Measurements from ENCODE around the gene MISP.

GRCh38 chr19:805600-806550, 55.0 kb downstream of the MISP start:
- TF ChIP-seq CTCF (IDR thresholded peaks at IDR 0.05) (no peak), POLR2A (IDR thresholded peaks at IDR 0.05) (no peak)

All from breast epithelium (tissue), 3 donors.